ENCODE data around the gene GDPGP1.
"Not testable (repeated sequence)": the region's sequence is repeated elsewhere in the genome, so short reads cannot be mapped to it uniquely, and the experiment has no call there.

GDPGP1 gene

GRCh38 chr15:90264671-90265070 lies 30.7 kb downstream of the GDPGP1 start:
- peak; percentile 6 for DNase-seq

GRCh38 chr15:90265271-90266060 lies 31.5 kb downstream of the GDPGP1 start, which contains the start of gene NGRN:
Gene NGRN (plus strand): TSS chr15:90265672. CDS start chr15:90265713, 41 bp downstream.
- DNase-seq, result peak; percentile 88

DNA sequence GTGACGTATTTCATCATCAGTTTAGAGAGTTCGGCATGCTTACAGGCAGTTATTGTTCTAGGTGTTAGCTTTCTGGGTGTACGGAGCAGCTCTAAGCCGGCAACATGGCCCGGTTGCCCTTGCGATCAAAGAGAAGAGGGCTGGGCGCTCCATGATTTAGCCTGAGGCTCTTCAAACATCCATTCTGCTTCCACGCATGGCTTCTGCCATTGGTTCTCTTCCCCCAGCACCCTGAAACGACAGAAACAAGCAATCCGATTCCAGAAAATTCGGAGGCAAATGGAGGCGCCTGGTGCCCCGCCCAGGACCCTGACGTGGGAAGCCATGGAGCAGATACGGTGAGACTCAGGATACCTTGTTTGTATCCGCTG lies 32.0 kb downstream of the GDPGP1 start:
- DNase-seq, result peak; percentile 39

DNA sequence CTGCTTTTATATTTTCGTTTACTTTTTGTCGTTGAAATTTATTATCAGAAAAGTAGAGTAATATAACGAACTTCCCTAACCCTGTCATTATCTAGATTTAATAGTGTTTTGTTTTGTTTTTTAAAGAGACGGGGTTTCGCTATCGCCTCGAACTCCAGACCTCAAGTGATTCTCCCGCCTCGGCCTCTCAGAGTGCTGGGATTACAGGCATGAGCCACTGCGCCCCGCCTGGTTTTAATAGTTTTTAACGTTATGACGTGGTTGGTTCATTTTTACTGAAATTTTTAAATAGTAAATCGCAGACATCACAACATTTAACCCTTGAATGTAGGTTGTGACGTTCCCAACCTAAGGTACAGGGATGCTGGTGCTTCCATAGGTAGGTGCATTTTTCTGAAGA lies 32.5 kb downstream of the GDPGP1 start:
- DNase-seq, result peak; percentile 19

GRCh38 chr15:90268415-90268814 lies 34.4 kb downstream of the GDPGP1 start:
- no peak for DNase-seq

- no peak for DNase-seq
Observed at GRCh38 chr15:90270502-90271150, 36.6 kb downstream of the GDPGP1 start.

DNA sequence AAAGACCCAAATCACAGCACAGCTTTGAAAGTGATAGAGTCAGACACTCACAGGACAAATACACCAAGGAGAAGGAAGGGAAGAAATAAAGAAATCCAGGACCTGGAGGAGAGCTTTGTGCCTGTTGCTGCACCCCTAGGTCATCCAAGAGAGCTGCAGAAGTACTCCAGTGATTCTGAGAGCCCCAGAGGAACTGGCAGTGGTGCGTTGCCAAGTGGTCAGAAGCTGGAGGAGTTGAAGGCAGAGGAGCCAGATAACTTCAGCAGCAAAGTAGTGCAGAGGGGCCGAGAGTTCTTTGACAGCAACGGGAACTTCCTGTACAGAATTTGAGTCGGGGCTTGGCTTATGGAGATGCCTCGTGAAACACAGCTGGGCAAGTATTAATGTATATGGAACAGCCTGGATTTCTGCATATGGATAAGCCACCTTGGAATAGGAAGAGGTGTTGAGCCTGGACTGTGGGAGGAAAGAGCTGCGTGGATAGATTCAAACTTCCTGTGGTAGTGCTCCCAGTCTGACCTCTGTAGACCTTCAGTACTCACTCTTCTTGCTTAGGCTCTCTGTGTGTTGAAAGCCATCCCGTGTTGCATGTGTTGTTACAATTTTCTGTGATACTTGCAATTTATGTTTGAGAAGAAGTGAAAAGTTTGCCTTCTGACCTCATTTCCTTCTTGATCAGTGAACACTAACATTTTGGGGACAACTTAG lies 37.6 kb downstream of the GDPGP1 start:
- DNase-seq, result no peak

GRCh38 chr15:90278467-90278866 lies 44.5 kb downstream of the GDPGP1 start:
- DNase-seq, result not testable (repeated sequence)

DNA sequence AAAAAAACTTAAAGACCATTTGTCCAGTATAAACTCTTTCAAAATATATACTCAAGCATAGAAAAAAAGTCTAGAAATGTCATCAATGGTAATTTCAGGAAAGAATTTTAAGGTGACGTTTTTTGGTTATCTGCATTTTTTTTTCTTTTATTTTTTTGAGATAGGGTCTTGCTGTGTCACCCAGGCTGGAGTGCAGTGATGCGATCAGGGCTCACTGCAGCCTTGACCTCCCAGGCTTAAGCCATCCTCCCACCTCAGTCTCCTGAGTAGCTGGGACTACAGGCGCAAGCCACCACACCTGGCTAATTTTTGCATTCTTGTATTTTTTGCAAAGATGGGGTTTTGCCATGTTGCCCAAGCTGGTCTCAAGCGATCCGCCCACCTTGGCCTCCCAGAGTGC lies 46.7 kb downstream of the GDPGP1 start:
- not testable (repeated sequence) for DNase-seq

- DNase-seq, result not testable (repeated sequence)
Observed at GRCh38 chr15:90281637-90282036, 47.6 kb downstream of the GDPGP1 start.

- peak; percentile 32 for DNase-seq
Observed at GRCh38 chr15:90286678-90287077, 52.7 kb downstream of the GDPGP1 start.

- no peak for DNase-seq
Observed at GRCh38 chr15:90287101-90287500, 53.1 kb downstream of the GDPGP1 start.

- DNase-seq, result no peak
Observed at GRCh38 chr15:90287946-90288345, 53.9 kb downstream of the GDPGP1 start.

GRCh38 chr15:90291679-90292356 lies 57.8 kb downstream of the GDPGP1 start:
- DNase-seq, result no peak

GRCh38 chr15:90293040-90293810 lies 59.2 kb downstream of the GDPGP1 start:
- peak; percentile 71 for DNase-seq

- no peak for DNase-seq
Observed at GRCh38 chr15:90294159-90294558, 60.1 kb downstream of the GDPGP1 start.

DNA sequence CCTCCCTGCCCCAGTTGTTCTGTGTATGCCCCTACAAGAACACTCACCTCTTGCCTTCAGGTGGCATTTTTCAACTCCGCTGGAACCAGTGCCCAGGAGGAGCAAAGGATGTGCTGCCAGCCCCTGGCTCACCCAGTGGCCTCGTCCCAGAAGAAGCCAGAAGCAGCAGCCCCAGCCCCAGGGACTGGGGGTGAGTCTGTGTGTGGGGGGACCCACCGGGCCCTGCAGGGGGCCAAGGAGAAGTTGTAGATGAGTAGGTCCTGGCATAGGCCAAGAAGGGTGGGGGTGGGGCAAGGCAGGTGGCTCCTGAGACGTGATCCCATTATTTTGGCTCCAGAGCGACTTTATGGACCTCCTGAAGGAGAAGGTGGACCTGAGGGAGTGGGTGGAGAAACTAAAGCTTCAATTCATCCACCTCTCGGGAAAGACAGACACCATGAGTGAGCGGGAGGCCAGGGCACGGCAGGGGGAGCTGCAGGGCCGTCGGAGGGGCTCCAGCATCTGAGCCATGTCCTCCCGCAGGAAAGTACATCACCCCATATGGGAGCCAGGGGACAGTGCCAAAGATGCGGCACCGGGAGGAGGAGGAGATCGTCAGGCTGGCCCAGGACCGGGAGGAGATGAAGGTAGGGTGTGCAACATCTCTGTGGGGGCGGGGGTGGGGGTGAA lies 60.7 kb downstream of the GDPGP1 start:
- DNase-seq, result no peak

DNA sequence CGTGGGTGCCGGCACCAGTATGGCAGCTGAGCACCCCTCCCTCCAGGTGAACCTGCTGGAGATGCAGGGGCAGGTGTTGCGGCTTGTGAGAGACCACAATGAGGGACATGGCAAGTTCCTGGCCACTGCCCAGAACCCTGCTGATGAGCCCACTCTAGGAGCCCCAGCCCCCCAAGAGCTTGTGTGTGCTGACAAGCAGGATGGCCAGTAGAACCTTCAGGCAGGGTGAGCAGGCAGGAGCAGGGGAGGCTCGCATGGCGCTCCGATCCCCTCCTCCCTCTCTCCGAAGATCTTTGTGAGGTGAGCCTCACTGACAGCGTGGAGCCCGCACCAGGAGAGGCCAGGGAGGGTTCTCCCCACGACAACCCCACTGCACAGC lies 61.2 kb downstream of the GDPGP1 start:
- no peak for DNase-seq
